ENCODE results near the gene RAPSN. TPM values are rescaled to one million over a fixed set of nuclear protein-coding genes. Genes with fewer than 3 reads are reported as not detected.

The RAPSN gene
- total RNA-seq, 1 experiment from 2014 or later, result 2.0 TPM

GRCh38 chr11:47495856-47496217 is 46.9 kb upstream of the RAPSN start:
- DNase-seq, result no peak
- H3K36me3 Mint-ChIP-seq (ENCODE audit: insufficient read depth, unreplicated experiment), result peaks cover 44% of the 10 kb centered on the region
- no peak overlapping the region for H3K27ac Mint-ChIP-seq (ENCODE audit: unreplicated experiment)
- H3K4me3 ChIP-seq (ENCODE audit: low read depth, low read length), result no peak overlapping the region
- POLR2A ChIA-PET, result no interaction called here
- no peaks in the 10 kb centered on the region; the same call in none of the 2 replicates for H3K36me3 ChIP-seq (ENCODE audit: control insufficient read depth, insufficient read depth, low read length)
- no peaks in the 10 kb centered on the region for H3K4me1 ChIP-seq
- TF ChIP-seq CTCF (IDR thresholded peaks at IDR 0.05; ENCODE audit: insufficient read depth in 1 of 2, low read depth in 1 of 2, low read length in 1 of 2, severe bottlenecking in 1 of 2, unreplicated experiment in 1 of 2), result no peak
- CTCF ChIA-PET, result interaction anchor here (1.1 kb wide), 1 partner anchor 41 kb away, joined by 6 read pairs; no protein-coding TSS in a partner anchor
- H3K27me3 ChIP-seq (replicated peaks; ENCODE audit: control insufficient read depth, insufficient read depth, low read length), result no peaks in the 10 kb centered on the region
- H3K27me3 Mint-ChIP-seq (ENCODE audit: insufficient read depth, unreplicated experiment), result no peaks in the 10 kb centered on the region
- H3K9me3 ChIP-seq, result no peaks in the 10 kb centered on the region
- H3K4me3 Mint-ChIP-seq (ENCODE audit: unreplicated experiment), result no peak overlapping the region
- no TSS peak for BruUV-seq (replicated peaks)
- intact Hi-C loops (cut with micrococcal nuclease; ENCODE audit: unreplicated experiment), result no loop called here
- no peaks in the 10 kb centered on the region for H3K9me3 Mint-ChIP-seq (ENCODE audit: unreplicated experiment)
- no peaks in the 10 kb centered on the region for H3K4me1 Mint-ChIP-seq (ENCODE audit: low read depth, unreplicated experiment)

GRCh38 chr11:47495011-47495855 is 46.3 kb upstream of the RAPSN start:
- intact Hi-C loops (cut with micrococcal nuclease; ENCODE audit: unreplicated experiment), result no loop called here
- Histone ChIP-seq H3K4me3 (ENCODE audit: low read depth, low read length) (no peak overlapping the region), H3K9me3 (no peaks in the 10 kb centered on the region), H3K27me3 (replicated peaks; ENCODE audit: control insufficient read depth, insufficient read depth, low read length) (no peaks in the 10 kb centered on the region), H3K4me1 (no peaks in the 10 kb centered on the region), H3K36me3 (ENCODE audit: control insufficient read depth, insufficient read depth, low read length) (no peaks in the 10 kb centered on the region; the same call in none of the 2 replicates)
- ChIA-PET CTCF (interaction anchor here (1.1 kb wide), 1 partner anchor 41 kb away, joined by 6 read pairs; no protein-coding TSS in a partner anchor), POLR2A (no interaction called here)
- Mint-ChIP-seq H3K4me1 (ENCODE audit: low read depth, unreplicated experiment) (no peaks in the 10 kb centered on the region), H3K27ac (ENCODE audit: unreplicated experiment) (no peak overlapping the region), H3K4me3 (ENCODE audit: unreplicated experiment) (no peak overlapping the region), H3K27me3 (ENCODE audit: insufficient read depth, unreplicated experiment) (no peaks in the 10 kb centered on the region), H3K36me3 (ENCODE audit: insufficient read depth, unreplicated experiment) (peaks cover 44% of the 10 kb centered on the region), H3K9me3 (ENCODE audit: unreplicated experiment) (no peaks in the 10 kb centered on the region)
- no peak for TF ChIP-seq CTCF (IDR thresholded peaks at IDR 0.05; ENCODE audit: insufficient read depth in 1 of 2, low read depth in 1 of 2, low read length in 1 of 2, severe bottlenecking in 1 of 2, unreplicated experiment in 1 of 2)
- DNase-seq, result no peak
- BruUV-seq (replicated peaks), result no TSS peak

GRCh38 chr11:47489395-47489755 is 40.4 kb upstream of the RAPSN start:
- intact Hi-C loops (cut with micrococcal nuclease; ENCODE audit: unreplicated experiment), result loop anchor here (10.0 kb wide), 1 partner anchor 65 kb away; the partner anchor contains the start of gene CELF1
- Mint-ChIP-seq H3K4me3 (ENCODE audit: unreplicated experiment) (no peak overlapping the region), H3K27ac (ENCODE audit: unreplicated experiment) (peak overlapping the region; percentile 26), H3K4me1 (ENCODE audit: low read depth, unreplicated experiment) (peaks cover 9% of the 10 kb centered on the region), H3K9me3 (ENCODE audit: unreplicated experiment) (no peaks in the 10 kb centered on the region), H3K36me3 (ENCODE audit: insufficient read depth, unreplicated experiment) (peaks cover 86% of the 10 kb centered on the region), H3K27me3 (ENCODE audit: insufficient read depth, unreplicated experiment) (no peaks in the 10 kb centered on the region)
- ChIA-PET CTCF (no interaction called here), POLR2A (no interaction called here)
- no peak for TF ChIP-seq CTCF (IDR thresholded peaks at IDR 0.05; ENCODE audit: insufficient read depth in 1 of 2, low read depth in 1 of 2, low read length in 1 of 2, severe bottlenecking in 1 of 2, unreplicated experiment in 1 of 2)
- Histone ChIP-seq H3K27me3 (replicated peaks; ENCODE audit: control insufficient read depth, insufficient read depth, low read length) (no peaks in the 10 kb centered on the region), H3K36me3 (ENCODE audit: control insufficient read depth, insufficient read depth, low read length) (peaks cover 7% of the 10 kb centered on the region), H3K4me3 (ENCODE audit: low read depth, low read length) (no peak overlapping the region), H3K9me3 (no peaks in the 10 kb centered on the region), H3K4me1 (no peaks in the 10 kb centered on the region)
- DNase-seq, result no peak
- BruUV-seq (replicated peaks), result no TSS peak

Measured in Caco-2 (cell line).